OCI-LY7 (cell line): ENCODE results near the gene NRROS. TPM values are rescaled to one million over a fixed set of nuclear protein-coding genes. Genes with fewer than 3 reads are reported as not detected.

ENCODE experiments used
- BruUV-seq: library from RNA; stranded (reverse); fragments of 400-500 nt; replicated peaks from 2 replicates; lab custom pipeline; 2021; lab: Mats Ljungman, UMichigan
- CTCF ChIA-PET: fragments of 300-600 bp; sonication (Branson Sonifier 250); formaldehyde crosslinking; loops from one replicate; lab custom pipeline; 2022; ENCODE audit warnings: antibody characterized with exemption; ENCODE audit not compliant: unreplicated experiment; lab: Charles Lee
- POLR2A ChIA-PET: fragments of 300-600 bp; sonication (Branson Sonifier 250); formaldehyde crosslinking; loops from one replicate; lab custom pipeline; 2022; ENCODE audit warnings: antibody characterized with exemption; lab: Charles Lee
- DNase-seq: peaks from one replicate; pipeline ENCODE4 v3.0.0-alpha.2; 2015; ENCODE audit warnings: low spot score
- H2AFZ ChIP-seq: fragments of 200-600 bp; sonication (generic), shearing (Covaris generic); 2 replicates; pipeline ENCODE4 v1.6.1; 2014; ENCODE audit warnings: mild to moderate bottlenecking, antibody characterized with exemption, low read length, moderate library complexity
- H3K27ac ChIP-seq: fragments of 200-600 bp; sonication (generic); 2 replicates; pipeline ENCODE4 v1.5.1; 2014; ENCODE audit warnings: mixed run types, low read depth, mild to moderate bottlenecking, moderate library complexity, low read length, inconsistent platforms; ENCODE audit not compliant: poor library complexity, severe bottlenecking
- H3K36me3 ChIP-seq: fragments of 200-600 bp; sonication (generic); 2 replicates; pipeline ENCODE4 v1.6.1; 2014; ENCODE audit warnings: mild to moderate bottlenecking, antibody characterized with exemption, low read length, moderate library complexity, mixed read lengths; ENCODE audit not compliant: insufficient read depth
- H3K4me1 ChIP-seq: fragments of 200-600 bp; sonication (generic); 2 replicates; pipeline ENCODE4 v1.5.1; 2014; ENCODE audit warnings: mild to moderate bottlenecking, low read length; ENCODE audit not compliant: insufficient read depth, poor library complexity, severe bottlenecking
- H3K4me2 ChIP-seq: fragments of 200-600 bp; sonication (generic); 2 replicates; pipeline ENCODE4 v1.6.1; 2014; ENCODE audit warnings: mild to moderate bottlenecking, low read length
- H3K4me3 ChIP-seq: fragments of 200-600 bp; sonication (generic); 2 replicates; pipeline ENCODE4 v1.5.1; 2014; ENCODE audit warnings: mild to moderate bottlenecking, low read depth, low read length; ENCODE audit not compliant: poor library complexity, severe bottlenecking
- H3K79me2 ChIP-seq: fragments of 200-600 bp; sonication (generic); 2 replicates; pipeline ENCODE4 v1.6.1; 2016; ENCODE audit warnings: low read depth, mild to moderate bottlenecking, low read length, moderate library complexity, mixed read lengths; ENCODE audit not compliant: insufficient read depth
- H3K9me2 ChIP-seq: fragments of 200-600 bp; sonication (generic); 2 replicates; pipeline ENCODE4 v1.6.1; 2016; ENCODE audit warnings: mild to moderate bottlenecking, low read length, mixed read lengths; ENCODE audit not compliant: insufficient read depth
- H3K9me3 ChIP-seq: fragments of 200-600 bp; sonication (generic); 2 replicates; pipeline ENCODE4 v1.6.1; 2014; ENCODE audit warnings: mild to moderate bottlenecking, mixed run types, low read length, mixed read lengths
- H4K20me1 ChIP-seq: fragments of 200-600 bp; sonication (generic); 2 replicates; pipeline ENCODE4 v1.6.1; 2014; ENCODE audit warnings: mild to moderate bottlenecking, antibody characterized with exemption, low read length, moderate library complexity, mixed read lengths; ENCODE audit not compliant: insufficient read depth
- EZH2phosphoT487 ChIP-seq: fragments of 200-600 bp; sonication (generic); IDR thresholded peaks from 2 replicates; pipeline ENCODE4 v1.6.1; 2018; ENCODE audit warnings: low read depth, borderline replicate concordance, mild to moderate bottlenecking, mixed run types, antibody characterized with exemption, low read length, moderate library complexity, mixed read lengths
- intact Hi-C: fragments of 100-400 bp; cut with micrococcal nuclease; formaldehyde crosslinking; loops from one replicate; pipeline ENCODE4 v1.10.0; 2022; ENCODE audit not compliant: unreplicated experiment
- total RNA-seq, 2 experiments: library from RNA; depleted of rRNA in 1 of 2; stranded (reverse); fragments of >200 nt in 1 of 2; shearing (Covaris generic) in 1 of 2; gene quantifications; 2 replicates each; pipeline ENCODE4 v1.2.3, GENCODE V29; 2014 to 2022
- TF ChIP-seq, protein P1 (sequence below): fragments of 200-600 bp; sonication (generic); conservative IDR thresholded peaks from 2 replicates; pipeline ENCODE4 v1.5.1; 2014; ENCODE audit warnings: mild to moderate bottlenecking, antibody characterized with exemption, low read length, moderate library complexity, mixed read lengths

The NRROS gene
- total RNA-seq, 2 experiments from 2014 or later: 1.1 to 3.8 TPM

DNA sequence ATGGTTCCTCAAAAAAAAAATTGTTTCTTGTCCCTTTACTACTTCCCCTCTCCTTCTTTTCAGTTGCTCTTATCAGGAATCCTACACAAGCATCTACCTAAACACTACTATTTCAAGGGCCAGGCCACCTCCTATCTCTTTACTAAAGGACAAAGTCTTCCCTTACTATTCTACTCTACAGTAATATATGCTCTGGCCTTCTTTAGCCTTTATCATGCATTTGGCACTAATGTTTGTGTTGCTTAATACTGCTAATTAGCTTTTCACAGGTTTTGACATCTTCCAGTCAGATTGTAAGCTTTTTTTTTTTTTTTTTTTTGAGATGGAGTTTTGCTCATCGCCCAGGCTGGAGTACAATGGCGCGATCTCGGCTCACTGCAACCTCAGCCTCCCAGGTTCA is 67.2 kb downstream of the NRROS start:
- Histone ChIP-seq H3K36me3 (no peaks in the 10 kb centered on the region), H3K27ac (no peak overlapping the region), H3K4me2 (no peak overlapping the region), H3K4me1 (peaks cover 7% of the 10 kb centered on the region), H3K9me2 (no peaks in the 10 kb centered on the region), H3K4me3 (no peak overlapping the region), H3K79me2 (peaks cover 4% of the 10 kb centered on the region; the same call in 1 of the 2 replicates), H2AFZ (no peak overlapping the region), H3K9me3 (no peaks in the 10 kb centered on the region), H4K20me1 (no peaks in the 10 kb centered on the region)
- DNase-seq: no peak
- ChIA-PET POLR2A (interaction anchor here (0.6 to 1.2 kb wide), 3 partner anchors 10 to 133 kb away, joined by 3 to 4 read pairs (median 3); no protein-coding TSS in a partner anchor), CTCF (no interaction called here)
- BruUV-seq: no TSS peak
- intact Hi-C loops: no loop called here
- TF ChIP-seq EZH2phosphoT487: no peak
- TF ChIP-seq, protein P1, sequence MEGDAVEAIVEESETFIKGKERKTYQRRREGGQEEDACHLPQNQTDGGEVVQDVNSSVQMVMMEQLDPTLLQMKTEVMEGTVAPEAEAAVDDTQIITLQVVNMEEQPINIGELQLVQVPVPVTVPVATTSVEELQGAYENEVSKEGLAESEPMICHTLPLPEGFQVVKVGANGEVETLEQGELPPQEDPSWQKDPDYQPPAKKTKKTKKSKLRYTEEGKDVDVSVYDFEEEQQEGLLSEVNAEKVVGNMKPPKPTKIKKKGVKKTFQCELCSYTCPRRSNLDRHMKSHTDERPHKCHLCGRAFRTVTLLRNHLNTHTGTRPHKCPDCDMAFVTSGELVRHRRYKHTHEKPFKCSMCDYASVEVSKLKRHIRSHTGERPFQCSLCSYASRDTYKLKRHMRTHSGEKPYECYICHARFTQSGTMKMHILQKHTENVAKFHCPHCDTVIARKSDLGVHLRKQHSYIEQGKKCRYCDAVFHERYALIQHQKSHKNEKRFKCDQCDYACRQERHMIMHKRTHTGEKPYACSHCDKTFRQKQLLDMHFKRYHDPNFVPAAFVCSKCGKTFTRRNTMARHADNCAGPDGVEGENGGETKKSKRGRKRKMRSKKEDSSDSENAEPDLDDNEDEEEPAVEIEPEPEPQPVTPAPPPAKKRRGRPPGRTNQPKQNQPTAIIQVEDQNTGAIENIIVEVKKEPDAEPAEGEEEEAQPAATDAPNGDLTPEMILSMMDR: no peak

DNA sequence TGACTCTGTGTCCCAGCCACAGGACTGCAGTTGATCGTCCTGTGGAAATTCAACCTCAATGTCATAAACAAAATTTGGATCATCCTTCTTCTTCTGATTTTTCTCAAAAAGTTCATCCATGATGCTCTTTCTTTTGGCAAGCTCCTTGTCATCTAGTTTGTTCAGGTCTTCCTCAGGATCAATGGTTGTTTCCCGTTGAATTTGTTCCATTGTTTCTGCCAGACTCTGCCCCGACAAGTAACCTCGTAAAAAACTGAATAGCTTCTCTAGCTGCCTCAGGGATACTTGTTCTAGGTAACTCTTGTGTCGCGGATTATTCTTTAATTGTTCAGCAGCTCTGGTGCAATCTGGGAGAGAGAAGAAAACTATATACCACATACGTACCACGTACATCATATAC is 68.1 kb downstream of the NRROS start:
- H3K9me2 ChIP-seq: no peaks in the 10 kb centered on the region
- BruUV-seq: no TSS peak
- peaks cover 4% of the 10 kb centered on the region; the same call in 1 of the 2 replicates for H3K79me2 ChIP-seq
- no peaks in the 10 kb centered on the region for H3K9me3 ChIP-seq
- H3K4me1 ChIP-seq: peaks cover 7% of the 10 kb centered on the region
- ChIA-PET CTCF (no interaction called here), POLR2A (interaction anchor here (0.7 to 1.2 kb wide), 5 partner anchors 8 to 642 kb away, joined by 3 to 4 read pairs (median 3); no protein-coding TSS in a partner anchor)
- TF ChIP-seq EZH2phosphoT487: no peak
- TF ChIP-seq, protein P1: no peak
- no peak overlapping the region for H3K4me2 ChIP-seq
- H3K36me3 ChIP-seq: no peaks in the 10 kb centered on the region
- DNase-seq: no peak
- intact Hi-C loops: no loop called here
- H4K20me1 ChIP-seq: no peaks in the 10 kb centered on the region
- H2AFZ ChIP-seq: no peak overlapping the region
- no peak overlapping the region for H3K4me3 ChIP-seq
- H3K27ac ChIP-seq: no peak overlapping the region

DNA sequence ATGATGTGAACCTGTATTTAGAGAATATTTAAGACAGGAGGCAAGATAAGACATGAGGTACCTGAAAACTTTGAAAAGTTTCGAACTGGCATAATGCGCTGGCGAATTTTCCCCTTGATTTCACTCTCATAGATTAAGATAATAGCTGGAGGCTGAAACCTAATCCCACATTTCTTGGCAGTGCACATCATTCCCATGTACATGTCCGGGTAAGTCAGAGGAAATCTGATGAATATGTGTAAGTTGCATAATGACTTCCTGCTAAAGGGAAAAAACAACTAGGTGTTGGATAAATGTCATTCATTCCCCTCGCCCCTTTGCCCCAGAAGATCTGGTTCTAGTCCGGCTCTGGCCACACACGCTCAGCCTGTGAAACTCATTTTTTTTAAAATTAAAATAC is 69.0 kb downstream of the NRROS start:
- Histone ChIP-seq H2AFZ (no peak overlapping the region), H3K36me3 (no peaks in the 10 kb centered on the region), H4K20me1 (no peaks in the 10 kb centered on the region), H3K9me3 (no peaks in the 10 kb centered on the region), H3K4me1 (peaks cover 13% of the 10 kb centered on the region), H3K4me3 (no peak overlapping the region), H3K9me2 (no peaks in the 10 kb centered on the region), H3K4me2 (no peak overlapping the region), H3K79me2 (peaks cover 4% of the 10 kb centered on the region; the same call in 1 of the 2 replicates), H3K27ac (no peak overlapping the region)
- TF ChIP-seq, protein P1: no peak
- TF ChIP-seq EZH2phosphoT487: no peak
- CTCF ChIA-PET: no interaction called here
- POLR2A ChIA-PET: interaction anchor here (0.8 to 1.7 kb wide), 4 partner anchors 9 to 34 kb away, joined by 3 to 4 read pairs (median 4); no protein-coding TSS in a partner anchor
- intact Hi-C loops: no loop called here
- no peak for DNase-seq
- BruUV-seq: no TSS peak
